Gastrocnemius medialis (tissue), 4 donors: ENCODE results near the gene ALDH1B1. TPM values are rescaled to one million over a fixed set of nuclear protein-coding genes. Genes with fewer than 3 reads are reported as not detected.
A peak's percentile ranks its signal among the peaks of the same experiment; 100 is the strongest.

Source experiments
- ATAC-seq, 2 donors: fragments of 150-250 bp; one replicate each; pipeline ENCODE4 v1.9.1; 2016
- DNase-seq, 2 donors: peaks; one replicate each; pipeline ENCODE4 v3.0.0-alpha.2; 2019
- H3K27ac ChIP-seq, 4 donors: fragments of 200-600 bp; sonication (generic); 1 replicate in 1 of 4; 2 replicates in 3 of 4; pipeline ENCODE4 v1.5.1; 2016 to 2018; ENCODE audit warnings: mild to moderate bottlenecking in 2 of 4, moderate library complexity in 1 of 4
- H3K27me3 ChIP-seq, 3 donors: fragments of 200-600 bp; sonication (generic) in 2 of 3; 1 replicate in 1 of 3; 2 replicates in 2 of 3; pipeline versions ENCODE4 v1.5.1 to v1.6.0; 2016 to 2019; ENCODE audit warnings: mild to moderate bottlenecking in 1 of 3, moderate library complexity in 1 of 3
- H3K36me3 ChIP-seq, 2 donors: fragments of 200-600 bp; sonication (generic) in 1 of 2; one replicate each; pipeline ENCODE4 v1.5.1; 2017 to 2018
- H3K4me1 ChIP-seq, 2 donors: fragments of 200-600 bp; sonication (generic) in 1 of 2; one replicate each; pipeline ENCODE4 v1.5.1; 2016 to 2017; ENCODE audit warnings: mild to moderate bottlenecking in 2 of 2
- H3K4me3 ChIP-seq, 4 donors: fragments of 200-600 bp; sonication (generic) in 3 of 4; 1 replicate in 1 of 4; 2 replicates in 3 of 4; pipeline ENCODE4 v1.5.1; 2016 to 2019; ENCODE audit warnings: mild to moderate bottlenecking in 2 of 4
- H3K9me3 ChIP-seq, 3 donors: fragments of 200-600 bp; sonication (generic) in 2 of 3; 1 replicate in 1 of 3; 2 replicates in 2 of 3; pipeline ENCODE4 v1.5.1; 2016 to 2019
- CTCF ChIP-seq, 5 experiments: fragments of 450-650 bp in 3 of 5; fragments of 200-600 bp in 2 of 5; sonication (generic) in 2 of 5; IDR thresholded peaks in 4 of 5; conservative IDR thresholded peaks in 1 of 5; 1 replicate in 4 of 5; 2 replicates in 1 of 5; pipeline ENCODE4 v1.5.1; 2016 to 2019; ENCODE audit warnings: antibody characterized with exemption in 5 of 5, mild to moderate bottlenecking in 3 of 5, moderate library complexity in 3 of 5
- POLR2A ChIP-seq, 2 donors: fragments of 450-650 bp; IDR thresholded peaks; one replicate each; pipeline ENCODE4 v1.6.1; 2017; ENCODE audit warnings: antibody characterized with exemption in 2 of 2, mild to moderate bottlenecking in 2 of 2, moderate library complexity in 2 of 2
- in situ Hi-C, 4 donors: fragments of 200-750 bp; cut with MboI; loops; one replicate each; pipeline versions ENCODE4 v1.15.0 to v1.8.0; 2017; ENCODE audit warnings: low sequenced_read_pairs in 4 of 4
- intact Hi-C: fragments of 100-400 bp; cut with DNase I; formaldehyde crosslinking; loops from one replicate; pipeline ENCODE4 v1.15.1; 2023; ENCODE audit warnings: low total_unique reads
- total RNA-seq, 4 donors: library from RNA; depleted of rRNA; stranded (reverse); fragments of >200 nt; gene quantifications; one replicate each; pipeline versions ENCODE4 v1.1.0 to v1.2.3, GENCODE V29; 2016

Gene ALDH1B1
- total RNA-seq, 4 donors from 2014 or later = 21.0 to 50.9 (median 36.0) TPM

- no peak for DNase-seq
- Histone ChIP-seq H3K27me3 (no peaks in the 10 kb centered on the region), H3K27ac (peak overlapping the region in 3 of 4 donors; percentile 29 to 71 (median 43)), H3K9me3 (peaks cover 0 to 4% (median 4%) of the 10 kb centered on the region in 3 donors), H3K4me1 (peaks cover 25 to 30% of the 10 kb centered on the region in 2 donors), H3K36me3 (no peaks in the 10 kb centered on the region), H3K4me3 (no peak overlapping the region)
- intact Hi-C loops (loop anchor here (5.0 to 10.0 kb wide), 3 partner anchors 794 to 902 kb away; partner anchors contain the start of genes FBXO10, POLR1E and TOMM5), in situ Hi-C loops (loop anchor here in 1 of 4 donors (10.0 to 25.0 kb wide), 2 partner anchors 312 to 799 kb away; partner anchors contain the start of genes FBXO10 and TOMM5)
- TF ChIP-seq POLR2A (IDR thresholded peaks at IDR 0.05) = no peak
- no peak for TF ChIP-seq CTCF (IDR thresholded peaks at IDR 0.05 in 4 of 5, conservative IDR thresholded peaks at IDR 0.05 in 1 of 5)
- ATAC-seq = no peak
These were observed 6.1 kb upstream of the ALDH1B1 start for GRCh38 chr9:38386319-38386895.

- no peak overlapping the region for H3K4me3 ChIP-seq
- in situ Hi-C loops (loop anchor here in 1 of 4 donors (10.0 to 25.0 kb wide), 2 partner anchors 312 to 800 kb away; partner anchors contain the start of genes FBXO10 and TOMM5), intact Hi-C loops (loop anchor here (5.0 to 10.0 kb wide), 3 partner anchors 795 to 902 kb away; partner anchors contain the start of genes FBXO10, POLR1E and TOMM5)
- peaks cover 0 to 4% (median 4%) of the 10 kb centered on the region in 3 donors for H3K9me3 ChIP-seq
- H3K36me3 ChIP-seq = no peaks in the 10 kb centered on the region
- H3K27ac ChIP-seq = peak overlapping the region in 3 of 4 donors; percentile 29 to 71 (median 43)
- H3K4me1 ChIP-seq = peaks cover 24 to 27% of the 10 kb centered on the region in 2 donors
- no peaks in the 10 kb centered on the region for H3K27me3 ChIP-seq
- ATAC-seq (no peak), DNase-seq (no peak)
- TF ChIP-seq POLR2A (IDR thresholded peaks at IDR 0.05) = no peak
- no peak for TF ChIP-seq CTCF (IDR thresholded peaks at IDR 0.05 in 4 of 5, conservative IDR thresholded peaks at IDR 0.05 in 1 of 5)
These were observed 5.4 kb upstream of the ALDH1B1 start for GRCh38 chr9:38387066-38387465.

GRCh38 chr9:38387751-38388150 lies 4.8 kb upstream of the ALDH1B1 start:
- H3K36me3 ChIP-seq = no peaks in the 10 kb centered on the region
- no peak overlapping the region for H3K4me3 ChIP-seq
- intact Hi-C loops = loop anchor here (5.0 to 10.0 kb wide), 3 partner anchors 795 to 903 kb away; partner anchors contain the start of genes FBXO10, POLR1E and TOMM5
- peak overlapping the region; percentile 16 to 75 (median 68) for H3K27ac ChIP-seq
- no peak for DNase-seq
- H3K4me1 ChIP-seq = peaks cover 25 to 28% of the 10 kb centered on the region in 2 donors
- H3K27me3 ChIP-seq = no peaks in the 10 kb centered on the region
- TF ChIP-seq CTCF (IDR thresholded peaks at IDR 0.05 in 4 of 5, conservative IDR thresholded peaks at IDR 0.05 in 1 of 5) (no peak), POLR2A (IDR thresholded peaks at IDR 0.05) (no peak)
- H3K9me3 ChIP-seq = peaks cover 0 to 4% (median 4%) of the 10 kb centered on the region in 3 donors
- in situ Hi-C loops = loop anchor here in 1 of 4 donors (10.0 to 25.0 kb wide), 2 partner anchors 313 to 800 kb away; partner anchors contain the start of genes FBXO10 and TOMM5
- no peak for ATAC-seq

GRCh38 chr9:38388283-38389223 lies 3.9 kb upstream of the ALDH1B1 start:
- H3K27me3 ChIP-seq = no peaks in the 10 kb centered on the region
- H3K9me3 ChIP-seq = peaks cover 0 to 4% (median 4%) of the 10 kb centered on the region in 3 donors
- in situ Hi-C loops (loop anchor here in 1 of 4 donors (10.0 to 25.0 kb wide), 2 partner anchors 314 to 801 kb away; partner anchors contain the start of genes FBXO10 and TOMM5), intact Hi-C loops (loop anchor here (5.0 to 10.0 kb wide), 3 partner anchors 796 to 904 kb away; partner anchors contain the start of genes FBXO10, POLR1E and TOMM5)
- ATAC-seq (peak; percentile 59 to 74), DNase-seq (peak; percentile 24 to 62)
- no peaks in the 10 kb centered on the region for H3K36me3 ChIP-seq
- TF ChIP-seq POLR2A (IDR thresholded peaks at IDR 0.05) = no peak
- no peak for TF ChIP-seq CTCF (IDR thresholded peaks at IDR 0.05 in 4 of 5, conservative IDR thresholded peaks at IDR 0.05 in 1 of 5)
- H3K27ac ChIP-seq = peak overlapping the region; percentile 16 to 75 (median 68)
- no peak overlapping the region for H3K4me3 ChIP-seq
- peaks cover 24 to 30% of the 10 kb centered on the region in 2 donors for H3K4me1 ChIP-seq
